WI38 (cell line): ENCODE data around the gene SUPT4H1.

ENCODE experiments used
- H3K4me3 ChIP-seq: 2 replicates; pipeline ENCODE4 v1.5.1; 2011; ENCODE audit warnings: low read depth, mild to moderate bottlenecking, control low read depth, low read length
- TF ChIP-seq, protein P1 (sequence below): IDR thresholded peaks from 2 replicates; pipeline ENCODE4 v1.5.1; 2012; ENCODE audit warnings: low read depth, mild to moderate bottlenecking, control low read depth, low read length

SUPT4H1 gene

DNA sequence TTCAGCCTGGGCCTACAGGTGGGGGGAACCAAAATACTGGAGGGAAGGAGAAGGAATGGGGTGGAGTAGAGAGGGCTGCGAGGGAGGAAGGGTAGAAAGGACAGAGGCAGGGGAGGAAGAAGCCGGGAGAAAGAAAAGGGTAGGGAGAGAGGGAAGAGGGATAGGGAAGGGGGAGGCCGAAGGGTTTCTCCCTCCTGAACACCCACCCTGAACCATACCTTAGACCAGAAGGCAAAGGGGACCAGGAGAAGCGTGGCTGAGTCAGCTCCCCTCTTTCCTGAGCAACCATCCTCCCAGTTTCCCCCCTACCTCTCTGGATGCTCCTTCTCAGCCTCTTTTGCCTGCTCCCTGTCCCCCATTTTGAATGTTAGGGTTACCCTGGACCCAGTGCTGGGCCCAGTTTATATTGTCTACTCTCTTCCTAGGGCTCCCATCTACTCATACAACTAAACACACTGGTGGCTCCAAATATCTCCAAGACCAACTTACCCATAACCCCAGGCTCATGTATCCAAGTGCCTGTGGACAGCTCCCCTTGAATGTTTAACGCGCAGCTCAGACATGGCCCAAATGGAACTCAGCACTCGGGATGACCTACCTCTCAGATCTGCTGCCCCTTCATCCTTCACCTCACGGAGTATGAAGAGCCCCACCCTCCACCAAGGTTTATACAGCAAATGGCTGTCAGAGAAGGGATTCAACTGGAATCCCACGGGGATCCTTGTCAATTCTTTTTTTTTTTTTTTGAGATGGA lies 31.3 kb downstream of the SUPT4H1 start:
- TF ChIP-seq, protein P1, sequence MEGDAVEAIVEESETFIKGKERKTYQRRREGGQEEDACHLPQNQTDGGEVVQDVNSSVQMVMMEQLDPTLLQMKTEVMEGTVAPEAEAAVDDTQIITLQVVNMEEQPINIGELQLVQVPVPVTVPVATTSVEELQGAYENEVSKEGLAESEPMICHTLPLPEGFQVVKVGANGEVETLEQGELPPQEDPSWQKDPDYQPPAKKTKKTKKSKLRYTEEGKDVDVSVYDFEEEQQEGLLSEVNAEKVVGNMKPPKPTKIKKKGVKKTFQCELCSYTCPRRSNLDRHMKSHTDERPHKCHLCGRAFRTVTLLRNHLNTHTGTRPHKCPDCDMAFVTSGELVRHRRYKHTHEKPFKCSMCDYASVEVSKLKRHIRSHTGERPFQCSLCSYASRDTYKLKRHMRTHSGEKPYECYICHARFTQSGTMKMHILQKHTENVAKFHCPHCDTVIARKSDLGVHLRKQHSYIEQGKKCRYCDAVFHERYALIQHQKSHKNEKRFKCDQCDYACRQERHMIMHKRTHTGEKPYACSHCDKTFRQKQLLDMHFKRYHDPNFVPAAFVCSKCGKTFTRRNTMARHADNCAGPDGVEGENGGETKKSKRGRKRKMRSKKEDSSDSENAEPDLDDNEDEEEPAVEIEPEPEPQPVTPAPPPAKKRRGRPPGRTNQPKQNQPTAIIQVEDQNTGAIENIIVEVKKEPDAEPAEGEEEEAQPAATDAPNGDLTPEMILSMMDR = no peak
- H3K4me3 ChIP-seq = no peak overlapping the region

DNA sequence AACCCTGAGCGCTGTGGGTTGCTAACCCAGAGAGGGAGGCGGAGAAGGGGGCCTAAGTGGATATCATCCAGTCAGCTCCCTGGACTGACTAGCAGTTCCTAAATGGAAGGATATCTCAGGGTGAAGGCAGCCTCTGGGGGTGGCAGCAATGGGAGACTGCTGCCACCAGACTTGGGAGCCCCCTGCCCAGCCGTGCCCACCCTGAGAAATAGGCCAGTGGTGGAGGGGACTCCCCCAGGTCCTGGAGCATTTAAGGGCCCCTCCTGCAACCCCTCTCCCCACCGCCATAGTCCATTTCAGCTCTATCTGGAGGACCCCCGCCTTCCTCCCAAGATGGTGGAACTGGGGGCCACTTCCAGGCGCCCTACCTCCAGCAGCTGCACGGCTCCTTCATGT lies 31.8 kb downstream of the SUPT4H1 start:
- no peak overlapping the region for H3K4me3 ChIP-seq
- TF ChIP-seq, protein P1 = no peak

DNA sequence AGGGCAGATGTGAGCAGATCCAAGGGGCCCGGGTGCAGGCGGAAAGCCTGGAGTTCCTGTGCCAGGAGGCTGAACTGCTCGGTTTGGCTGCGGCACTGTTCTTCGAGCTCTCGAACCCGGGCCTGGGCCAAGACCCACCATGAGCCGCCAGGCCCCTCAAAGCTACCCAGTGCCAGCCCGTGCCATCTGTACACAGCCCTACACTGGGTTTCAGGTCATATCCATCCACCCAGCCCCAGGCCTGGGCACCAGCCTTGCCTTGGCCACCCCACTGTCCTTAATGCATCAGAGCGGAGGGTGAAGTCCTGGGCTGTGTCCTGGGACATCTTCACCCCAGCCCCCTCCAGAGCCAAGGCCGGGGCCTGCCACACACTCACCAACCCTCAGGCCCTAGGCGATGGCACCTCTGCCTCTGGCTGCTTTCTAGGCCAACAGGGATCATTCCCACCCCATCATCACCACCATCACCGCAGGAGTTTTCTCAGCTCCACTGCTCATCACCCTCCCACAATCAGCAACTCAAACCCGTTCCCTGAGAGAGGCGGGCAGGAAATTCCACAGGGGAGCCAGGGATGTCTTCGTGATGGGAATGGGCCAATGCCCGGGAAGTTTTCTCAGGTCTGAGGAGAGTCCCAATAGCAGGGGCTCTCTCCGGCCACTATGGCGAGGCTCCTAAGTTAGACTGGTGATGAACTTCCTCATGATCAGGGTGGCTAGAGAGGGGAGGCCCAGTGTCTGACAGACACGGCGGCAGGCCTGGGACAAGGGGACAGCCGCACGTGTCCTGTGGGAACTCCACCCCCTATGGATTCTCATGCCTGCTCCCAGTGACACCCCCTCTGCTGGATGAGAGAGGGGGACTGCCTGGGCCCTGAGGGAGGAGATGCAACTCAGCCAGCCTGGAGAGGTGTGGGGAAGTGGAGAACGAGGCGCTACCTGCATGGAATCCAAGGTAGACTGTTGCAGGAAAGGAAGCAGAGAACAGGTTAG lies 32.5 kb downstream of the SUPT4H1 start:
- H3K4me3 ChIP-seq = no peak overlapping the region

DNA sequence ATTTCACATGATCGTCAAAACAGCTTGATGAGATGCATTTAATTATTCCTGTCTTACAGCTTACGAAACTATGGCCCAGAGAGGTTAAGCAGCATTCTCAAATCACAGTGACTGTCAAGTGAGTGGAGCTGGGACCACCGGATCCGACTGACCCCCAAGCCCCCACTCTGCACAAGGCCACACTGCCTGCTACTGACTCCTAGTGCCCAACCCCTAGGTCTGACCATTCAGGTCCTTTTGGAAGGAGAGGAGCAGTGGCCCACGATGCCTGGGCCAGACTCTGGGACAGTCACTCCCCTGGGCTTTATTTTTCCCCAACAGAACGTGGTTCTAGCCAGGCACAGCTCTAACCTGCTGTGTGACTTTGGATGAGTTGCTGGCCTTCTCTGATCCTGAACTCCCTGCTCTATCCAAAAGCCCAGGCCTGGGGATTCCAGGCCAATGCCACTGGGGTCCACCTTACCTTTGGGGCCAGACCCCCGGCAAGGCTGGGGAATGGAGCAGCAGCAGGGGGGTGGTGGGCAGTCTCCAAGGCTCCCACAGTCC lies 33.3 kb downstream of the SUPT4H1 start:
- no peak overlapping the region for H3K4me3 ChIP-seq
- TF ChIP-seq, protein P1 = no peak

More for the DNA sequence above, 32.5 kb downstream of the SUPT4H1 start:
- TF ChIP-seq, protein P1 = no peak

DNA sequence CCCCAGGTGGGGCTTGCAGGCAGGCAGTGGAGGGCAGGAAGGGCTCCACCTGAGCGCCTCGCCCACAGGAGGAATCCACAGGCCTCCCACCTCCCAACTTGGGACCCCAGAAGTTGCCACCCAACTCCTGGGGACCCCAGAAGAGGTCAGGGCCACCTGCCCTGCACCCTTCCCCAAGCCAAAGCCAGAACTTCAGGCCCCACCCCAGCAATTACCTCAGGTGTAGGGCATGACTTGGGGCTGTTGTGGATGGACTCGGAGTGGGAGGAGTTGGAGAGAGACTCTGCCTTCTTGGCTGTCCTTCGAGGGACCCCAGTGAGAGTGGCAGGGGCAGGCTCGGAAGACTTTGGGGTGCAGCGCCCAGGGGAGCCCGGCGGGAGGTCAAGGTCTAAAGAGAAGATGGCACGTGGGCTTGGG lies 33.9 kb downstream of the SUPT4H1 start:
- TF ChIP-seq, protein P1 = no peak
- no peak overlapping the region for H3K4me3 ChIP-seq

DNA sequence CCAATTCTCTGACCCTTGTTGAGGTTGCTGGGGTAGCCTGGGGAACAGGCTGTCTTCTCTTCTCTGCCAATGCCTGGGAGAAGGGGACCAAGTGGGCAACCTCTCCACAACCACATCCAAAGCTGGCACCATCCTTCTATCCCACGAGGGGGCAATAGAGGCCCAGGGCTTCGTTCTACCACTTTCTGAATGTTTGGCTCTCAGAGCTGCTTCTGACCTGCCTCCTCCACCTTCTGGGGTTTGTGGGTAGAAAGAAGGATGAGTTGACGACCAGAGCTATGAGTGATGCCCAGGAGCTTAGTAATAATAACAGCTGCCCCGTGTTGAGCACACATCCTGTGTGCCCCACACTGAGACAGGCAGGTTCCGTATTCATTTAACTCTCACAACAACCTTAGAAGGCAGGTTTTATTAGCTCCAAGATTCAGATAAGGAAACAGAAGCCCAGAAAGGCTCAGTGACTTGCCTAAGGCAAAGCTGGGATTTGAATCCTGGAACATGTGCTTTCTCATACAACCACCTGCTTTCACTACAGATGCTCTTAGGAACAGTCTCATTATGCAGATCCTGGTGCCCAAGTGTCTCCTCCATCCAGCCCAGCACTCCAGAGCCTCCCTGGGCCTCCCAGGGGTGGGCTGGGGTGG lies 34.5 kb downstream of the SUPT4H1 start:
- TF ChIP-seq, protein P1 = peak; percentile 89
- H3K4me3 ChIP-seq = no peak overlapping the region
